SK-N-SH treated with all-trans-retinoic acid at 6 μM for 48 hours (cell line): ENCODE data around the gene MITF.

ENCODE experiments used
- ATAC-seq: fragments of 200-7000 bp; cut with Tn5 transposase; 3 replicates; pipeline ENCODE4 v1.9.1; 2020; ENCODE audit warnings: mild to moderate bottlenecking, moderate library complexity
- ARNTL ChIP-seq: fragments of 450-650 bp; formaldehyde crosslinking; IDR thresholded peaks from 2 replicates; pipeline ENCODE4 v1.5.0; 2020; ENCODE audit warnings: low read depth, mild to moderate bottlenecking, moderate library complexity, borderline replicate concordance
- BACH2 ChIP-seq: fragments of 250-450 bp; sonication (Bioruptor Pico); IDR thresholded peaks from 2 replicates; pipeline ENCODE4 v1.9.0; 2021; ENCODE audit warnings: mild to moderate bottlenecking, borderline replicate concordance
- CREB5 ChIP-seq: fragments of 250-450 bp; sonication (Bioruptor Pico); IDR thresholded peaks from 2 replicates; pipeline ENCODE4 v1.5.1; 2020; ENCODE audit warnings: low read depth, mild to moderate bottlenecking, moderate library complexity
- CSDC2 ChIP-seq: fragments of 250-450 bp; sonication (Bioruptor Pico); IDR thresholded peaks from 2 replicates; pipeline ENCODE4 v1.5.0; 2020; ENCODE audit warnings: mild to moderate bottlenecking, moderate library complexity
- ESRRG ChIP-seq: fragments of 250-450 bp; sonication (Bioruptor Pico); IDR thresholded peaks from 2 replicates; pipeline ENCODE4 v1.6.1; 2021; ENCODE audit warnings: mild to moderate bottlenecking
- GLIS3 ChIP-seq: fragments of 250-450 bp; sonication (Bioruptor Pico); IDR thresholded peaks from 2 replicates; pipeline ENCODE4 v1.5.0; 2020; ENCODE audit warnings: mild to moderate bottlenecking, moderate library complexity
- OSR1 ChIP-seq: fragments of 250-450 bp; sonication (Bioruptor Pico); IDR thresholded peaks from 2 replicates; pipeline ENCODE4 v1.8.0; 2022; ENCODE audit warnings: moderate library complexity, mild to moderate bottlenecking, inconsistent platforms
- POU6F1 ChIP-seq: fragments of 250-450 bp; sonication (Bioruptor Pico); IDR thresholded peaks from 2 replicates; pipeline ENCODE4 v1.8.0; 2021; ENCODE audit warnings: low read depth, mild to moderate bottlenecking, moderate library complexity, borderline replicate concordance
- RARB ChIP-seq: fragments of 250-450 bp; sonication (Bioruptor Pico); IDR thresholded peaks from 2 replicates; pipeline ENCODE4 v1.8.0; 2021; ENCODE audit warnings: mild to moderate bottlenecking, moderate library complexity
- SNAI2 ChIP-seq: fragments of 250-450 bp; sonication (Bioruptor Pico); IDR thresholded peaks from 2 replicates; pipeline ENCODE4 v1.5.0; 2020; ENCODE audit warnings: mild to moderate bottlenecking, moderate library complexity
- TCF4 ChIP-seq: fragments of 250-450 bp; sonication (Bioruptor Pico); IDR thresholded peaks from 2 replicates; pipeline ENCODE4 v1.8.0; 2021; ENCODE audit warnings: mild to moderate bottlenecking, moderate library complexity, borderline replicate concordance
- TOX ChIP-seq: fragments of 250-450 bp; sonication (Bioruptor Pico); IDR thresholded peaks from 2 replicates; pipeline ENCODE4 v1.8.0; 2021; ENCODE audit warnings: mild to moderate bottlenecking, moderate library complexity, borderline replicate concordance
- TSHZ2 ChIP-seq: fragments of 250-450 bp; sonication (Bioruptor Pico); IDR thresholded peaks from 2 replicates; pipeline ENCODE4 v1.5.0; 2020; ENCODE audit warnings: mild to moderate bottlenecking, moderate library complexity
- ZC3H10 ChIP-seq: fragments of 250-450 bp; sonication (Bioruptor Pico); IDR thresholded peaks from 2 replicates; pipeline ENCODE4 v1.5.1; 2021; ENCODE audit warnings: mild to moderate bottlenecking, moderate library complexity
- ZFP3 ChIP-seq: fragments of 250-450 bp; sonication (Bioruptor Pico); IDR thresholded peaks from 2 replicates; pipeline ENCODE4 v1.5.0; 2020; ENCODE audit warnings: mild to moderate bottlenecking, moderate library complexity
- ZFP30 ChIP-seq: fragments of 450-650 bp; formaldehyde crosslinking; IDR thresholded peaks from 2 replicates; pipeline ENCODE4 v1.5.0; 2022; ENCODE audit warnings: mild to moderate bottlenecking, moderate library complexity
- ZNF565 ChIP-seq: fragments of 450-650 bp; formaldehyde crosslinking; conservative IDR thresholded peaks from 2 replicates; pipeline ENCODE4 v1.5.0; 2020; ENCODE audit warnings: low read depth, mild to moderate bottlenecking, moderate library complexity
- ZNF70 ChIP-seq: fragments of 450-650 bp; formaldehyde crosslinking; IDR thresholded peaks from 2 replicates; pipeline ENCODE4 v1.5.0; 2020; ENCODE audit warnings: mild to moderate bottlenecking, moderate library complexity
- ZNF8 ChIP-seq: fragments of 450-650 bp; formaldehyde crosslinking; IDR thresholded peaks from 2 replicates; pipeline ENCODE4 v1.5.0; 2020; ENCODE audit warnings: mild to moderate bottlenecking, moderate library complexity
- TF ChIP-seq, protein P1 (sequence below): fragments of 250-450 bp; sonication (Bioruptor Pico); IDR thresholded peaks from 2 replicates; pipeline ENCODE4 v1.5.1; 2021; ENCODE audit warnings: mild to moderate bottlenecking, moderate library complexity
- TF ChIP-seq, protein P2 (sequence below): fragments of 250-450 bp; sonication (Bioruptor Pico); IDR thresholded peaks from 2 replicates; pipeline ENCODE4 v1.8.0; 2020; ENCODE audit warnings: mild to moderate bottlenecking, moderate library complexity, borderline replicate concordance

MITF gene

DNA sequence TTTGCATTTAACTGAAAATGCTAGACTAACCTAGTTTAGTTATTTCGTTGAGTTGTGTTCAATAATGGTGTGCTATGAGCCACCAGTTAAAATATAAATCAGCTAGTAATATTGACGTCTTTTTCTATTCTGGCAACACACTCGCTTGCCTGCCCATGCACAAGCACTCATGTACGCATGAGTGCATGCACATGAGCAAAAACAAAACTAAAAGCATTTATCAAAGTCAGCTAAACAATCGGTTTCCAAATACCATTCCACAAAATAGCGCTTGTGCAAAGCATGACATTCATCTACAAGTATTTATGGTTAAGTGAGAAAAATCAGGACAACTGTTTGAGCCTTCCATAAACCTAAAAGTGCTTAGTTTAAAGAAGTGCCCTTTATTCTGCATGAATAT lies 247.2 kb downstream of the MITF start:
- TF ChIP-seq ESRRG, result no peak
- TF ChIP-seq CREB5 (CRISPR knock-in tag), result no peak
- no peak for TF ChIP-seq ZNF565 (CRISPR knock-in tag)
- TF ChIP-seq ZNF8 (CRISPR knock-in tag), result no peak
- TF ChIP-seq, protein P1, sequence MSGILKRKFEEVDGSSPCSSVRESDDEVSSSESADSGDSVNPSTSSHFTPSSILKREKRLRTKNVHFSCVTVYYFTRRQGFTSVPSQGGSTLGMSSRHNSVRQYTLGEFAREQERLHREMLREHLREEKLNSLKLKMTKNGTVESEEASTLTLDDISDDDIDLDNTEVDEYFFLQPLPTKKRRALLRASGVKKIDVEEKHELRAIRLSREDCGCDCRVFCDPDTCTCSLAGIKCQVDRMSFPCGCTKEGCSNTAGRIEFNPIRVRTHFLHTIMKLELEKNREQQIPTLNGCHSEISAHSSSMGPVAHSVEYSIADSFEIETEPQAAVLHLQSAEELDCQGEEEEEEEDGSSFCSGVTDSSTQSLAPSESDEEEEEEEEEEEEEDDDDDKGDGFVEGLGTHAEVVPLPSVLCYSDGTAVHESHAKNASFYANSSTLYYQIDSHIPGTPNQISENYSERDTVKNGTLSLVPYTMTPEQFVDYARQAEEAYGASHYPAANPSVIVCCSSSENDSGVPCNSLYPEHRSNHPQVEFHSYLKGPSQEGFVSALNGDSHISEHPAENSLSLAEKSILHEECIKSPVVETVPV, result no peak
- TF ChIP-seq, protein P2, sequence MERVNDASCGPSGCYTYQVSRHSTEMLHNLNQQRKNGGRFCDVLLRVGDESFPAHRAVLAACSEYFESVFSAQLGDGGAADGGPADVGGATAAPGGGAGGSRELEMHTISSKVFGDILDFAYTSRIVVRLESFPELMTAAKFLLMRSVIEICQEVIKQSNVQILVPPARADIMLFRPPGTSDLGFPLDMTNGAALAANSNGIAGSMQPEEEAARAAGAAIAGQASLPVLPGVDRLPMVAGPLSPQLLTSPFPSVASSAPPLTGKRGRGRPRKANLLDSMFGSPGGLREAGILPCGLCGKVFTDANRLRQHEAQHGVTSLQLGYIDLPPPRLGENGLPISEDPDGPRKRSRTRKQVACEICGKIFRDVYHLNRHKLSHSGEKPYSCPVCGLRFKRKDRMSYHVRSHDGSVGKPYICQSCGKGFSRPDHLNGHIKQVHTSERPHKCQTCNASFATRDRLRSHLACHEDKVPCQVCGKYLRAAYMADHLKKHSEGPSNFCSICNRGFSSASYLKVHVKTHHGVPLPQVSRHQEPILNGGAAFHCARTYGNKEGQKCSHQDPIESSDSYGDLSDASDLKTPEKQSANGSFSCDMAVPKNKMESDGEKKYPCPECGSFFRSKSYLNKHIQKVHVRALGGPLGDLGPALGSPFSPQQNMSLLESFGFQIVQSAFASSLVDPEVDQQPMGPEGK (CRISPR knock-in tag), result no peak
- TF ChIP-seq TCF4 (CRISPR knock-in tag), result no peak
- no peak for TF ChIP-seq ARNTL (CRISPR knock-in tag)
- TF ChIP-seq TSHZ2 (CRISPR knock-in tag), result no peak
- TF ChIP-seq ZNF70 (CRISPR knock-in tag), result no peak
- TF ChIP-seq ZFP30 (CRISPR knock-in tag), result no peak
- no peak for TF ChIP-seq BACH2 (CRISPR knock-in tag)
- no peak for TF ChIP-seq ZC3H10 (CRISPR knock-in tag)
- TF ChIP-seq ZFP3 (CRISPR knock-in tag), result no peak
- TF ChIP-seq OSR1 (CRISPR knock-in tag), result no peak
- no peak for TF ChIP-seq TOX
- no peak for TF ChIP-seq SNAI2 (CRISPR knock-in tag)
- no peak for TF ChIP-seq RARB (CRISPR knock-in tag)
- TF ChIP-seq POU6F1 (CRISPR knock-in tag), result no peak
- TF ChIP-seq GLIS3 (CRISPR knock-in tag), result no peak
- TF ChIP-seq, all 23 proteins: peak for 0
- no peak for ATAC-seq

DNA sequence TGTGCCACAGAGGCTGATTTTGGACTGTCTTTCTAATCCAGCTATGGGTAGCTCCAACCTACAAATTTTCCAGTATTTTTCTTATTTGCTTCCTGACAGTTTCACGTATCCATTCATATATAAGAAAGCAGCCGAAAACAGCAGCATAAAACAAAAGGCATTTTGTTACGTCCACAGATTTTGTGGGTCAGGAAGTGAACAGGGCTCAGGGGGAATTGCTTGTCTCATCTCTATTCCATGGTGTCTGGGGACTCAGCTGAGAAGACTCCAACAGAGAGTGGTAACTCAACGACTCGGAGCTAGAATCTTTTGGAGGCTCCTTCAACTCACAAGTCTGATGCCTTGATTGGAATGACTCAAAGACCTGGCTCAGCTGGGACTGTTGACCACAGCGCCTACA lies 248.6 kb downstream of the MITF start:
- ATAC-seq, result no peak
- TF ChIP-seq ZC3H10 (CRISPR knock-in tag) (no peak), SNAI2 (CRISPR knock-in tag) (no peak), ZNF565 (CRISPR knock-in tag) (no peak), OSR1 (CRISPR knock-in tag) (no peak), ESRRG (no peak), POU6F1 (CRISPR knock-in tag) (no peak), TSHZ2 (CRISPR knock-in tag) (no peak), ZFP3 (CRISPR knock-in tag) (no peak), ARNTL (CRISPR knock-in tag) (no peak), GLIS3 (CRISPR knock-in tag) (no peak), BACH2 (CRISPR knock-in tag) (no peak), CSDC2 (CRISPR knock-in tag) (no peak), CREB5 (CRISPR knock-in tag) (no peak)
- TF ChIP-seq, protein P2 (CRISPR knock-in tag), result no peak
